K562 (cell line): ENCODE data around the gene PIK3CB. TPM values are rescaled to one million over a fixed set of nuclear protein-coding genes. Genes with fewer than 3 reads are reported as not detected.
A peak's percentile ranks its signal among the peaks of the same experiment; 100 is the strongest.

ENCODE experiments used
- BHLHE40 ChIP-seq: IDR thresholded peaks from 2 replicates; pipeline ENCODE4 v1.6.1; 2011; ENCODE audit warnings: low read length, improper control_type of control experiment
- CTCFL ChIP-seq: IDR thresholded peaks from 2 replicates; pipeline ENCODE4 v1.6.1; 2011; ENCODE audit warnings: borderline replicate concordance, low read depth, mild to moderate bottlenecking, moderate library complexity, low read length; ENCODE audit not compliant: insufficient read depth, poor library complexity, severe bottlenecking
- FOS ChIP-seq: IDR thresholded peaks from 3 replicates; pipeline ENCODE4 v1.6.1; 2011; ENCODE audit not compliant: insufficient read length; ENCODE audit errors: extremely low read depth
- FOXA3 ChIP-seq, 2 experiments: fragments of 450-650 bp in 1 of 2; sonication (generic) in 1 of 2; formaldehyde crosslinking; IDR thresholded peaks in 1 of 2; conservative IDR thresholded peaks in 1 of 2; 2 replicates each; pipeline versions ENCODE4 v1.4.0 to v1.8.0; 2020 to 2022; ENCODE audit warnings: mild to moderate bottlenecking in 2 of 2, missing genetic modification reagents in 1 of 2
- GTF2F1 ChIP-seq: IDR thresholded peaks from 2 replicates; pipeline ENCODE4 v1.6.1; 2011; ENCODE audit warnings: low read depth, low read length, improper control_type of control experiment
- HIVEP1 ChIP-seq: fragments of 250-450 bp; sonication (Bioruptor Pico); IDR thresholded peaks from 2 replicates; pipeline ENCODE4 v1.4.0; 2020; ENCODE audit warnings: mild to moderate bottlenecking
- HMGXB4 ChIP-seq: sonication (generic); formaldehyde crosslinking; IDR thresholded peaks from 2 replicates; pipeline ENCODE4 v1.8.1; 2023; ENCODE audit warnings: mild to moderate bottlenecking, missing genetic modification reagents
- MECOM ChIP-seq: fragments of 250-450 bp; sonication (Bioruptor Pico); IDR thresholded peaks from 2 replicates; pipeline ENCODE4 v1.8.0; 2022; ENCODE audit warnings: inconsistent platforms
- POLR2AphosphoS5 ChIP-seq: IDR thresholded peaks from 2 replicates; pipeline ENCODE4 v1.6.1; 2011; ENCODE audit warnings: mild to moderate bottlenecking, low read depth, low read length, moderate library complexity; ENCODE audit not compliant: control insufficient read depth, insufficient read depth
- TGIF2 ChIP-seq: sonication (generic); formaldehyde crosslinking; IDR thresholded peaks from 2 replicates; pipeline ENCODE4 v1.8.1; 2022; ENCODE audit warnings: mild to moderate bottlenecking, missing genetic modification reagents, moderate library complexity
- ZNF143 ChIP-seq: sonication (generic); formaldehyde crosslinking; IDR thresholded peaks from 2 replicates; pipeline ENCODE4 v1.9.0; 2022; ENCODE audit warnings: mild to moderate bottlenecking, missing genetic modification reagents
- polyA plus RNA-seq, 8 experiments: library from polyadenylated mRNA; depleted of rRNA in 4 of 8; stranded (reverse) in 5 of 8; unstranded in 3 of 8; fragments of >200 nt; fragmentation: Nextera tagmentation in 2 of 8; fragmentation: Illumina TruSeq in 1 of 8; extraction: Ambion mirVana in 2 of 8; extraction: Trizol in 1 of 8; gene quantifications; 2 replicates each; pipeline versions ENCODE4 v1.2.1 to v1.2.3, GENCODE V29; 2011 to 2014; ENCODE audit warnings: inconsistent platforms in 1 of 8, missing spikeins in 1 of 8
- total RNA-seq, 7 experiments: library from RNA; depleted of rRNA in 6 of 7; stranded (reverse); fragments of >200 nt in 6 of 7; fragmentation: Illumina TruSeq in 2 of 7; extraction: Trizol in 2 of 7; gene quantifications; 2 replicates each; pipeline versions ENCODE4 v1.2.1 to v1.2.3, GENCODE V29; 2011 to 2021; ENCODE audit warnings: low replicate concordance in 1 of 7
- TF ChIP-seq, protein P1 (sequence below), 2 experiments: fragments of 450-650 bp; IDR thresholded peaks; 2 replicates each; pipeline ENCODE4 v1.6.1; 2016; ENCODE audit warnings: mild to moderate bottlenecking in 2 of 2, borderline replicate concordance in 1 of 2, low read depth in 1 of 2, moderate library complexity in 1 of 2

PIK3CB gene
- total and polyA plus RNA-seq, 9 of the 15 experiments (the other 6 are each of a cell fraction or from before 2014, with no cell fraction given) = 15.3 to 62.6 (median 28.3) TPM

- TF ChIP-seq HMGXB4 (CRISPR knock-in tag) = no peak
- TF ChIP-seq BHLHE40 = 0 out of 2 replicates have a peak, but pooled peaks have one; percentile 16
- TF ChIP-seq ZNF143 (CRISPR knock-in tag) = peak; percentile 63
- TF ChIP-seq GTF2F1 = peak; percentile 58; the same call in 1 of the 2 replicates
- peak; percentile 51; the same call in 1 of the 2 replicates for TF ChIP-seq MECOM (CRISPR knock-in tag)
- TF ChIP-seq CTCFL = no peak
- TF ChIP-seq FOS = peak; percentile 5
- TF ChIP-seq FOXA3 (CRISPR knock-in tag; conservative IDR thresholded peaks at IDR 0.05 in 1 of 2, IDR thresholded peaks at IDR 0.05 in 1 of 2) = 0 out of 4 replicates have a peak, but pooled peaks of 1 of the 2 experiments have one; percentile 18
- peak; percentile 62; the same call in 1 of the 2 replicates for TF ChIP-seq POLR2AphosphoS5
- TF ChIP-seq, protein P1, sequence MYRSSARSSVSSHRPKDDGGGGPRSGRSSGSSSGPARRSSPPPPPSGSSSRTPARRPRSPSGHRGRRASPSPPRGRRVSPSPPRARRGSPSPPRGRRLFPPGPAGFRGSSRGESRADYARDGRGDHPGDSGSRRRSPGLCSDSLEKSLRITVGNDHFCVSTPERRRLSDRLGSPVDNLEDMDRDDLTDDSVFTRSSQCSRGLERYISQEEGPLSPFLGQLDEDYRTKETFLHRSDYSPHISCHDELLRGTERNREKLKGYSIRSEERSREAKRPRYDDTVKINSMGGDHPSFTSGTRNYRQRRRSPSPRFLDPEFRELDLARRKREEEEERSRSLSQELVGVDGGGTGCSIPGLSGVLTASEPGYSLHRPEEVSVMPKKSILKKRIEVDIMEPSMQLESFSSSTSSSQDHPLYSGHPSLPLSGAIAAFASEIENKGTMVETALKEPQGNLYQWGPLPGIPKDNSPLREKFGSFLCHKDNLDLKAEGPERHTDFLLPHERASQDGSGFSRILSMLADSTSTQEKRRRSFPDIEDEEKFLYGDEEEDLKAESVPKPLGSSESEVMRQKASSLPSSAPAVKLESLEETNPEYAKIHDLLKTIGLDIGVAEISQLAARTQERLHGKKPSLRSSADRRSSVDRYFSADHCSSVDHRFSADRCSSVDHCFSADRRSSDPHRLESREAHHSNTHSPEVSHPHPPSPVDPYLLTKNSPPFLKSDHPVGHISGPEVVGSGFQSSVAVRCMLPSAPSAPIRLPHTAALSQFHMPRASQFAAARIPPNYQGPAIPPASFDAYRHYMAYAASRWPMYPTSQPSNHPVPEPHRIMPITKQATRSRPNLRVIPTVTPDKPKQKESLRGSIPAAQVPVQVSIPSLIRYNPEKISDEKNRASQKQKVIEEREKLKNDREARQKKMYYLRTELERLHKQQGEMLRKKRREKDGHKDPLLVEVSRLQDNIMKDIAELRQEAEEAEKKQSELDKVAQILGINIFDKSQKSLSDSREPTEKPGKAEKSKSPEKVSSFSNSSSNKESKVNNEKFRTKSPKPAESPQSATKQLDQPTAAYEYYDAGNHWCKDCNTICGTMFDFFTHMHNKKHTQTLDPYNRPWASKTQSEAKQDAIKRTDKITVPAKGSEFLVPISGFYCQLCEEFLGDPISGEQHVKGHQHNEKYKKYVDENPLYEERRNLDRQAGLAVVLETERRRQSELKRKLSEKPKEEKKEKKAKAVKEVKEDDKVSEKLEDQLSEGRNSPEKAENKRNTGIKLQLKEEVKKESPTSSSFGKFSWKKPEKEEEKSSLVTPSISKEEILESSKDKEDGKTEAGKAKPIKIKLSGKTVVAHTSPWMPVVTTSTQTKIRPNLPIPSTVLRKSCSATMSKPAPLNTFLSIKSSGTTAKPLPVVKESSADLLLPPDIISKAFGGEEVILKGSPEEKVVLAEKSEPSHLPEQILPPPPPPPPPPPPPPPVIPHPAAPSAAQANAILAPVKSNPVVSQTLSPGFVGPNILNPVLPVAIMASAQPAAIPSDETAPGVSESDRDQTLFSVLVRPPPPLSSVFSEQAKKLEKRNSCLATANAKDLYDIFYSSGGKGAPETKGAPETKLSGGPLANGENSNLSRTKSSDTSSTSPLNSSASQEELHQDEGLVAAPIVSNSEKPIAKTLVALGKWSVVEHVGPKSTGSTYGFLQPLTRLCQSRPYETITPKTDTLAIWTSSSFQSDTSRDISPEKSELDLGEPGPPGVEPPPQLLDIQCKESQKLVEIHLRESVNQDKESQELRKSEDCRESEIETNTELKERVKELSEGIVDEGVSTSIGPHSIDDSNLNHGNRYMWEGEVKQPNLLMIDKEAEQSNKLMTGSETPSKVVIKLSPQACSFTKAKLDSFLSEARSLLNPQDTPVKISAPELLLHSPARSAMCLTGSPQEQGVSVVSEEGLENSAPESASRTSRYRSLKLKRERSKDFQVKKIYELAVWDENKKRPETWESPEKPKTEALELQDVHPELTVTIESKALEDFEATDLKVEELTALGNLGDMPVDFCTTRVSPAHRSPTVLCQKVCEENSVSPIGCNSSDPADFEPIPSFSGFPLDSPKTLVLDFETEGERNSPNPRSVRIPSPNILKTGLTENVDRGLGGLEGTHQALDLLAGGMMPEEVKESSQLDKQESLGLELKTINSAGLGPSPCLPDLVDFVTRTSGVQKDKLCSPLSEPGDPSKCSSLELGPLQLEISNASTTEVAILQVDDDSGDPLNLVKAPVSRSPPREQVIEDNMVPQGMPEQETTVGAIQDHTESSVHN (IDR thresholded peaks at IDR 0.05; ENCODE audit: borderline replicate concordance in 1 of 2, low read depth in 1 of 2) = peak in 1 of 2 experiments; percentile 34; a peak in 1 of 4 replicates
- 0 out of 2 replicates have a peak, but pooled peaks have one; percentile 53 for TF ChIP-seq HIVEP1 (CRISPR knock-in tag)
- TF ChIP-seq TGIF2 = no peak
Measured at GRCh38 chr3:138862924-138863775, 28.4 kb upstream of the PIK3CB start (continued).
